Epidermal melanocyte (primary cell): ENCODE data around the gene ACSF3.
"Not testable (repeated sequence)": the region's sequence is repeated elsewhere in the genome, so short reads cannot be mapped to it uniquely, and the experiment has no call there.

Experiments
- DNase-seq: peaks from one replicate; pipeline ENCODE4 v3.0.0; 2011; ENCODE audit warnings: low spot score; ENCODE audit not compliant: insufficient read length

The ACSF3 gene

DNA sequence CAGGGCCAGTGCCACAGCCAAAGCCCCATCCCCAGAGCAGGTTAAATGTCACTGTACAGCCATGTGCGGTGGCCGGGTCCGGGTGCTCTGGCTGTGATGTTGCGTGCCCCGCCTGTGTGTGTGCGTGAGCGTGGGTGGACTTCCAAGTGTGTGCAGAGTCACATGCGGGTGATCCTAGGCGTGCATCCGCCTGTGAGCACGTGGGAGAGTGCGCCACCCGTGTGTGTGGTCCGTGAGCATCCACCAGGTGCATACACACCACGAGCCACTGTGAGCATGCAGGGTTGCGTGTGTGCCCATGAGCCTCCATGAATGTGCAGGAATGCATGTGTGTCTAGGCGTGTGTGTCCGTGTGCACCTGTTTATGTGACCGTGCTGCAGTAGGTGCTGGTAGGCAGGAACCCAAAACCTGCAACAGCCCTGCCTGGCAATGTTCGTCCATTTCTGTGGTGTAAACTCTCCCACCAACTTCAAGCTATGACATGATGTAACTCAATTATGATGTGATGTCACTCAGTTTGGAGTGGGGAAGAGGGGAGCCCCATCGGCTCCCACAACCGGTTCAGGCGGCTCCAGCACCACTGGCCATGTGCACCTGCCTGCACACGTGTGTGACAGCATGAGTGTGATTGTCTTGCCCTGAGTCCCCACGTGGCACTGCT is 37.6 kb upstream of the ACSF3 start:
- no peak for DNase-seq

DNA sequence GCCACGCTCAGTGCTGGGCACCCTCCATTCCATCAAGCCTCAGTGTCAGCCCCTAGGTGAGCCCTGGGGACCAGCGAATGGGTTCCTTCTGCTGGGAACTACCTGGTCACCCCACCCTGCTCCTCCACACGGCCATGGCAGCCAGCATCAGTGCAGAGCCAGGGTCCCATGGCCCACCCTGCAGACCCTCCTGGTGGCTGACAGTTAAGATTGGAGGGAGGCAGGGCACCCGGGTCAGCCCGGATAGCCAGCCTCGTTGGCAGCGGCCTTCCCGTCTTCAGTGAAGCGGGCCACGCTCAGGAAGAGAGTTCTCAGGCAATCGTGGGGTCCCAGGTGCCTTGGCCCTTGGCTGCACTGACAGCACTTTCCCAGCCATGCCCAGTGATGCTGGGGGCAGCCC is 37.1 kb upstream of the ACSF3 start:
- DNase-seq: no peak

DNA sequence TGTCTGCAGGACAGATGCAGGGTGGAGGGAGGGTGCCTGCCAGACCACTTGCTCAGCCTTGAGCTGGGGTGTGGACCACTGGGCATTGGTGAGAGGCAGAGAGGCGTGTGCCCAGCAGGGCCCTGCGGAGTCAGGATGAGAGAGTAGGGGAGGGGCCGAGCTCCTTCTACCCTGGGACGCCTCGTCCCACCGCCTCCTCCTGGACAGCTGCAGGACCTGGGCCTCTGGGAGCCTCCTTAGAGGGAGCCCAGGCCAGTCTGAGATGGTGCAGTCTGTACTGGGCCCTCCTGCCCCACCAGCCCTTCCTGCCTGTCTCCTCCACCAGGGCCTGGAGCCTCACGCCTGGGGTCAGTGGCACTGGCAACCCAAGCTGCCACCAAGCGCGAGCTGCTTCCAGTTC is 35.9 kb upstream of the ACSF3 start:
- DNase-seq: no peak

DNA sequence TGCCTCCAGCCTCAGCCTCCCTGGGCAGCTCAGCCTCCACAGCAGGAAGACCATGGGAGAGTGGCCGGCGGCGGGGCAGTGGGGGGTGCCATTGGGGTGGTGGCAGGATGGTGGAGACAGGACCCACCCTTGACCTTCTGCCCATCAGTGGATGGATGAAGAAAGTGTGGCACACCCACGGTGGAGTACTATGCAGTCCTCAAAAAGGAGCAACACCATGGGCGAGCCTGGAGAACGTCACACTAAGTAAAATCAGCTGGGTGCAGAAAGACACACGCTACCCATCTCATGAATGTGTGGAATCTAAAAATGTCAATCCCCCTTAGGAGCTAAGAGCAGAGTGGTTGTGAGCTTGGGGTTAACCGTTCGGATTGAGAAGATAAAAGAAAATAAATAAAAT is 34.8 kb upstream of the ACSF3 start:
- no peak for DNase-seq

DNA sequence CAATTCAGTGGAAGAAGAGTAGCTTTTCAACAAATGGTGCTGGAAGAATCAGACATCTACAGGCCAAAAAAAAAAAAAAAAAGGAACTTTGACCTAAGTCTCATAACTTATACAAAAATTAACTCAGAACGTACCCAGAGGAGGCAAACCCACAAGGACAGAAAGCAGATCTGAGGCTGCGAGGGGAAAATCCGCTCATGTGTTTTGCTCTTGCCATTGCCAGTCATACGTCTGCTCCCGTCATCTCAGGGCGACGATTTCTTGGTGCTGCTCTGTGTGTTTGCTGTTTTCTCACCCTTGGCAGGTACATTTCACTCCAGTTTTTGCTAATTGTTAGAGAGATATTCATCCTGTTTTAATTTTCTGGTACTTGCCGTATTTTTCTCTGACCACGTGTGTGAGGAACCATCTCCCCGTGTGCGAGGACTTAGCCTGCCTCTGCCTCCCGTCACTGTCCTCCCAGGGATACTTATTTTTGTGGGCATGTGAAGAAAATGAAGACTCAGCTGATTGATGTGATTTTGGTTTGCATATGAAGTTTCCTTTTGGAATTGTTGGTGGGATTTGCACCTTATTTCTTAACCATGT is 33.4 kb upstream of the ACSF3 start:
- DNase-seq: no peak

DNA sequence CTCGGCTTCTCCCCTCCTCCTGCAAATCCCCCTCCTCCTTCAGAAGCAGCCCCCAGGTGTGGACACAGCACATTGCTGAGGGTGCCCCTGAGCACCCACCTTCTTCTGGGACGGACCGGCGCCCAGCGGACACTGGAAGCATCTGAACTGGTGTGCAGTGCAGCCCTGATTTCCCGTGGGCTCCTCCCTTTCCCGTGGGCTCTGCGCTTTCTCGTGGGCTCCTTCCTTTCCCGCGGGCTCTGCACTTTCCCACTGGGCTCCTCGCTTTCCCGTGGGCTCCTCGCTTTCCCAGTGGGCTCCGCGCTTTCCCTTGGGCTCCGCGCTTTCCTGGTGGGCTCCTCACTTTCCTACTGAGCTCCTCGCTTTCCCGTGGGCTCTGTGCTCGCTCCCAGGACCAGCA is 32.6 kb upstream of the ACSF3 start:
- no peak for DNase-seq

DNA sequence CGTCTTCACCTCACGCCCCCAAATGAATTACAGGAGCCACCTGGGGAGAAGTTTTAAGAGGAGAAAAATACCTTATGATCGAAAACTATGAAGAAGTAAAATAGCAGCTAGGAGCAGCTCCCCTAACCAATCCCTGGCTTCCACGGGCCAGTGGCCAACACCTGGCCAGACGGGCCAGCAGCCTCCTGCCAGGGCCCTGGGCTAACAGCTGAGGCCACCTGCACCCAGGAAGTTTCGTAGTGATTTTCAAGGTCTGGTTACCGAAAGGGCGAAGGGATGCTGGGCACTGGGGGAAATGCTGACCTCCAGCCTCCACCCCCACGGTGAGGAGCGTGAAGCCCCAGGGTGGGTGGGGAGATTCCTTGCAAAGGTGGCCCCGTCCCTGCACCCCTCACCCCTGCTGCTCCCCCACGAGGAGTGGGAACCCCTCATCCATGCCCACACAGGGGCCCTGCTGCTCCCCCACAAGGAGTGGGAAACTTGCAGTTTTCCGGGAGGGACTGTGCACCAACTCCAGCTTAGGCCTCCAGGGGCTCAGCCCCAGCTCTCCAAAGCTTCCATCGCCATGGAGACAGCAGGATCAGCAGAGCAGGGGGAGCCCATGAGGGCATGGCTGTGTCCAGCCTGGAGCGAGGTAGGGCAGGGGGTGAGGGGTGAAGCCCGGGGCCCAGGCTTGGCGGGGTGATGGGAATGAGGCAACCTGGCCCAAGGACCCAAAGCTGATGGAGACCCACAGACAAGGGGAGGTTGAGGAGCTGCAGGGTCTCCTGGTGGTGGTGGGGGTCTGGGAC is 31.9 kb upstream of the ACSF3 start:
- no peak for DNase-seq

DNA sequence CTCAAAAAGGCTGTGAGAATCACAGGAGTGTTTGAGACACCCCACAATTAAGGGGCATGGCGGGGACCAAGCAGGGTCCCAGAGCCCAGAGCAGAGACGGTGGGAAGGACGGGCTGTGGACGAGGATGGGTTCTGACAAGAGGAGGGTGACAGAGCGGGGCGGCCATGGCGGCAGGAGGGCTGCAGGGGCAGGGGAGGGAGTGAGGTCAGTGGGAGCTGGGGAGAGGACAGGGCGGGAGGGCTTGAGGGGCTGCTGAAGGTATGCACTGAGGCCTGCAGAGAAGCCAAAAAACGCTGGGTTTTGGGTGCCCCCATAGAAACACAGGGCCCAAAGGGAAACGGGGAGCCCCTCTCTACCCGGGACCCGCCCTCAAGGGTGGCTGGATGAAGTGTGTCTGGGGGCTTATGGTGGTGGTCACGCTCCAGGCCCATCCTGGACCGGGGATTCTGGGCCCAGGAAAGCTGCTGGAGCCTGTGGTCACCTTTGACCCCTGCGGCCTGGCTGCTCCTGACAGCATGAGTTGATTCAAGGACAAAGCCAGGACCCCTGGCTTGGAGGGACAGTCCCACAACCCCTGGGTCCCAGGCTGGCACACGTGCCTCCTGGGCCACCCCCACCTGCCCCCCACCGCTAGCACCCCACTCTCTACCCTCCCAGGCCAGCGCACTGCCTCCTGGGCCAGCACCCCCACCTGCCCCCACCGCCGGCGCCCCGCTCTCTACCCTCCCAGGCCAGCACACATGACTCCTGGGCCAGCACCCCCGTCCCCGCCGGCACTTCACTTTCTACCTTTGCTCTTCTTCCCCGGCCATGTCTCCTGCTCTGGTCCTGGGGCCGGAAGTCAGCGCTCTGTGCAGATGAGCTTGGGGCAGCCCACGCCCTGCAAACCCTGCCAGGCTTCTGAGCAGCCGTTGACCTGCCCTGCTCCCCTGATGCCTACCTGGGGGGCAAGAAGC is 31.0 kb upstream of the ACSF3 start:
- DNase-seq: no peak

DNA sequence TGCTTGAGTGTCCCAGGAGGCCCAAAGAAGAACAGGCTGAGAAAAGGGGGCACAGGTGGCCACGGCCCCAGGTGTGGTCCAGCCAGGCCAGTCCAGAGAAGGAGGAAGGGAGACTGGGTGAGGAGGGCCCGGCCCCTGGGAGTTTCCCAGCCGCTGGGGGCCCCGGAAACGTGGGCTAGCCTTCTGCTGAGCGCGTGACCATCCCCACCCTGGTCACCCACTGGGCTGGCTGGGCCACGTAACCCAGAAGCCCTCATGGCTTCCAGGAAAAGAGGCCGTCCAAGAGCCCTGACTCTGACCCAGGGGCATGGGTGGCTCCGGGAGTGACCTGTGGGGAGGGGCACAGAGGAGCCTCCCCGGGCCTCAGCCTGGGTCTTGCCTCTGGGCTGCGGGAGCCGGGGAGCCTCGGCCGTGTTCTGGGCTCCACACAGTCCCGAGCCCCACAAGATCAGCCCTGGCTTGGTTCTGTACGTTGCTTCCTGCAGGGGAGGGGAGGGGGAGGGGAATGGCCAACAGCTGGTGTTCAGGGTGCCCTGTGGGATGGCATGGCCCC is 29.8 kb upstream of the ACSF3 start:
- DNase-seq: no peak

DNA sequence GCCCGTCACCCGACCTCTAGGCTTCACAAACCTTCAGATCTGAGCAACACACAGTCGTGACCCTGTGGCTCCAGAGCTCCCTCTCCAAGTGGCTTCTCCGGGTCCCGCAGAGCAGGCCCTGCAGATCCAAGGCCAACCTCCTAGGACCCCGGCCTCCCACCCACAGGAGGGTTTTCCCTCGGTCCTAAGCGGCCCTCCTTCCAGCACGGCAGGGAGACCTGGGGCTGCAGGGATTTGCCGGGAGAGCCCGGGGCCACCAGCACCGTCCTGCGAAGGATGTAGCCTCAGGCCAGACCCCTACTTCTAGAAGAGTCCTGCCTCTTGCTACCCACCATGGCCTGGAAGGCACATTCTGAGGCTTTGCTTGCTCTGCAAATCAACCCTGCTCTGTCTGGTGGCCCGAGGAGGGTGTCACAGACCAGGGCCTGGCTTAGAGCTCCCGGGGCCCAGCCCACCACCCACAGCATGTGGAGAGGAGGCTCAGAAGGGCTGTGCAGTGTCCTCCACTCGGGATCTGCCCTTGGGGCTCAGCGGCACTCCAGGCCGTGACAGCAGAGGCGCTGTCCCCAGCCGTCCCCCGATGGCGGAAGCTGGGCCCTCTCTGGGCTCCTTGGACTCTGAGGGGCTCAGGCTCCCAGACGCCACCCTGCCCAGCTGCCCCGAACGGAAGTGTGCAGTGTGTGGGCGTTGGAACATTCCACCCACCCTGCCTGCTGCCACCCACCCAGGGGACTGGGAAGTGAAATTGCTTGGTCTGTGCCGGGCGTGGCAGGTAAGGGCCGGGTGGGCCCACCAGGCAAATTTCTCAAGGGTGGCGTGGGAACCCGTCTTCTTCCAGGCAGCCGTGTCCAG is 28.8 kb upstream of the ACSF3 start:
- DNase-seq: no peak

DNA sequence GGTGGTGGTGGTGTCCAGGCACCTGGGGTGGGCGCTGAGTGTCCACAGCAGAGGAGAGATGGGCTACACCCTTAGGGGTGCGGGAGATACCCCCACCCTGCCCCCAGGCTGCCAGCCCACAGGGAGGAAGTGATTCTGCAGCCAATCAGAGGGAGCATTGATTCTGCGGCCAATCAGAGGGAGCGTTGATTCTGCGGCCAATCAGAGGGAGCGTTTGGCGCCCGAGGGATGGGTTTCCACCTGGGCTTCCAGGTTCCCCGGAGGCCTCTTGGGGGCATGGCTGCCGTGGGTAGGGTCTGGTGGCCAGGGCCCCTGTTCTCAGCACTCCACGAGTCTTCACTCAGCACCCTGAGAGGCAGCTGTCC is 28.2 kb upstream of the ACSF3 start:
- no peak for DNase-seq

DNA sequence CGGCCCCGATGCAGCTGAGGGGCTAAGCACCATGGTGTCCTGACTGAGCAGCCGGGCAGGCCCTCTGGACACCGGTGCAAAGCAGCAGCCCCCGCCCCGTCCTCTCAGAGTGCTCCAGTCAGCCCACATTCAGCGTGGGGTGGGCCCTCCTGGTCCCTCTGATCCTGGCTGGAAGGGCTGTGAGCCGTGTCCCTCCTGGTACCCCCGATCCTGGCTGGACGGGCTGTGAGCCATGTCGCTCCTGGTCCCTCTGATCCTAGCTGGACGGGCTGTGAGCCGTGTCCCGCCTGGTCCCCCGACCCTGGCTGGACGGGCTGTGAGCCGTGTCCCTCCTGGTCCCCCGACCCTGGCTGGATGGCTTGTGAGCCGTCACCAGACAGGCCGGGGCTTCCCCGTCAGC is 26.9 kb upstream of the ACSF3 start:
- no peak for DNase-seq

DNA sequence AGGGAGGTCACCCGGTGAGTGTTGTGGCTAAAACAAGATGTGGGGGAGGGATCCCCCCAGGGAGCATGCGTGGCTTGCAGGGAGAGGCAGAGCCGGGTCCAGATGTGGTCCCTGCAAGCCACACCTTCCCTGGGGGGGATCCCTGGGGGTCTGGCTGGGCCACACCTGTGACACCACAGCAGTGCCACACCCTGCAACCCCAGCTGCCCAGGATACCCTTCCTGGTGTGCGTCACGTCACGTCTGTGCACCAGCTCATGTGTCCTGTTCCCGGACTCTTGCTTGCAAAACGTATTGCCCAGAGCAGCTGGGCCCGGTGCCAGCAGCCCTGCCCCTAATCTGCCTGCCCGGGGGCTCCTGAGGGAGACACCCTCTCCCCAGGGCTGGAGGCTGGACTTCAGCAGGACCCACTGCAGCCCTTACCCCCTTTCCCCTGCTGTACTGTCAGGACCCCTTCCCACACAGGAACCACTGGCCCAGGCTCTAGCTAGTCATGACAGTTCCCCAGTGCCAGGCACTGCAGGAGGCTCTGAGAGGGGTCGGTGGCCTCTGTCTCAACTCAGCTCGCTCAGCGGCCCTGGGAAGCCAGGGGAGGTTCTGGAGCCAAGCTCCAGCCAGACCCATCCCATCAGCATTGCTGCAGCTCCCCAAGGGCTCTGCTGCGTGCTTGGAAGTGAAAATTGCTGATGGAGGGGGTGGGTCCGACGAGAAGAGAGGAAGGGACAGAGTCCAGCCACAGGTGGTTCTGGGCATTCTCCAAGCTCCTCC is 25.8 kb upstream of the ACSF3 start:
- DNase-seq: no peak

DNA sequence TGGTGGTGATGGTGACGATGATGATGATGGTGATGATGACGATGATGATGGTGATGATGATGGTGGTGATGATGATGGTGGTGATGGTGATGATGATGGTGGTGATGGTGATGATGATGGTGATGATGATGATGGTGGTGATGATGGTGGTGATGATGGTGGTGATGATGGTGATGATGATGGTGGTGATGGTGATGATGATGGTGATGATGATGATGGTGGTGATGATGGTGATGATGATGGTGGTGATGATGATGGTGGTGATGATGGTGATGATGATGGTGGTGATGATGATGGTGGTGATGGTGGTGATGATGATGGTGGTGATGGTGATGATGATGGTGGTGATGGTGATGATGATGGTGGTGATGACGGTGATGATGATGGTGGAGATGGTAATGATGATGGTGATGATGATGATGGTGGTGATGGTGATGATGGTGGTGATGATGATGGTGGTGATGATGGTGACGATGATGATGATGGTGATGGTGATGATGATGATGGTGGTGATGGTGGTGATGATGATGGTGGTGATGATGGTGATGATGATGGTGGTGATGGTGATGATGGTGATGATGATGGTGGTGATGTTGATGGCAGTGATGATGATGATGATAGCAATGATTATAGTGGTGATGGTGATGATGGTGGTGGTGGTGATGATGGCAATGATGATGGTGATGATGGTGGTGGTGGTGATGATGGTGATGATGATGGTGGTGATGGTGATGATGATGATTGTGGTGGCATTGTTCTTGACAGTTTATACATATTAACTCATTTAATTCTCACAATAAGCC is 24.6 kb upstream of the ACSF3 start:
- not testable (repeated sequence) for DNase-seq

DNA sequence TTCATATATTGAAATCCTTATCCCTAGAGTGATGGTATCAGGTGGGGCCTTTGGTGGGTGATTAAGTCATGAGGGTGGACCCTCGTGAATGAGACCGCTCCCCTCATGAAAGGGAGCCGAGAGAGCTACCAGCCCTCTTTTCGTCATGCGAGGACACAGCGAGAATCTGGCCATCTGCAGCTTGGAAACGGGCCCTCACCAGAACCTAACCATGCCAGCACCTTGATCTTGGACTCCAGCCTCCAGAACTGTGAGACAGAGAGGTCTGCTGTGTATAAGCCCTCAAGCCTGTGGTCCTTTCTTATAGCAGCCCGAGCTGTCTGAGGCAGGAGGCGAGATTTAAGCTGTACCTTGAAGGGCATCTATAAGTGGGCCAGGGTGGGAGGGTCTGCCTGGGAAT is 23.7 kb upstream of the ACSF3 start:
- no peak for DNase-seq

DNA sequence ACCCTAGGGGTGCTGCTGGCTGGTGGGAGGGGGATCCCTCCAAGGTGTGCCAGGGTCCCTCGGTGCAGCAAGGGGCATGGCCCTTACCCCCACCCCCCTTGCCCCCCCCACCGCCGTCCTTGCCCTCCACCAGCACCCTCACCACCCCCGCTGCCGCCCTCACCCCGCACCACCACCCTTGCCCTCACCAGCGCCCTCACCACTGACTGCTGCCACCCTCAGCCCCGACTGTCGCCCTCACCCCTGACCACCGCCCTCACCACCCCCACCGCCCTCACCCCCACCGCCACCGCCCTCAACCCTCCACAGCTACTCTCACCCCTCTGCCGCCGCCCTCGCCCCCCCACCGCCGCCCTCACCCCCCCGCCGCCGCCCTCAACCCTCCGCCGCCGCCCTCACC is 23.1 kb upstream of the ACSF3 start:
- DNase-seq: no peak

DNA sequence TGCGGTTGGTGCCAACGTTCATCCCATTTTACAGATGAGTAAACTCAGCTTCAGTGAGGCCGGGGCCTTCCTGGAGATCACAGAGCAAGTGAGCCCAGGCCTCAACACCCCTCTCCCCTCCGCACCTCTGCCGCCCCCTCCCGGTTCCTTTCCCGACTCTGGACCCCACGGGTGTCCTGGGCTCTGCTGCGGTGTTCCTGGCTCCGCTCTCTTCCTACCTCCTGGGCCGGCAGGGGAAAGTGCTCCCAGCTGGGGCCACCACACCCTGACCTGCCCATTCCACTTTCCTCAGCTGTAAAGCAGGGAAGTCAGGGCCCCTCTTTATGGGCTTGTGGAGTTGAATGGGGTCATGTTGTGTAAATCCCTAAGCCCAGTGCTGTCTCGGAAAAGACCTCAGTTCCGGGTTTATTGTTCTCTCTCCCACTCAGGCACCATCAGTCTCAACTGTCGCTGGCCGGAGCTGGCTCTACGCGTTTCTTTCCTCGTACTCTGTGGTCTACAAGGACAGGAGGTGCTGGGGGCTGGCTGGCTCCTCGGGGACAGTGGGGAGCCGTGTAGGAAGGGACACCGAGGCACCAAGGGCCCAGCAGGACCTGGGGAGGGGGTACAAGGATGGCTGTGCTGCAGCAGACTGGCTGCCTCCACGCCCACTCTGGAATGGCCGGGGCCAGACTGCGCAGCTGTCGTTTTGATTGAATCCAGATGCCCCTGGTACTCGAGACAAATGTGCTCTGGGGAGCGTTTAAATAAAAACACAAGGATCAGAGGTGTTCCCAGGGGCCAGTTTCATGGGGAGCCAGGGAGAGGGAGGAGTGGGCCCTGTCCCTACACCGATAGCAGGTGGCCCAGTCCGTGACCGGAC is 21.7 kb upstream of the ACSF3 start:
- DNase-seq: no peak

DNA sequence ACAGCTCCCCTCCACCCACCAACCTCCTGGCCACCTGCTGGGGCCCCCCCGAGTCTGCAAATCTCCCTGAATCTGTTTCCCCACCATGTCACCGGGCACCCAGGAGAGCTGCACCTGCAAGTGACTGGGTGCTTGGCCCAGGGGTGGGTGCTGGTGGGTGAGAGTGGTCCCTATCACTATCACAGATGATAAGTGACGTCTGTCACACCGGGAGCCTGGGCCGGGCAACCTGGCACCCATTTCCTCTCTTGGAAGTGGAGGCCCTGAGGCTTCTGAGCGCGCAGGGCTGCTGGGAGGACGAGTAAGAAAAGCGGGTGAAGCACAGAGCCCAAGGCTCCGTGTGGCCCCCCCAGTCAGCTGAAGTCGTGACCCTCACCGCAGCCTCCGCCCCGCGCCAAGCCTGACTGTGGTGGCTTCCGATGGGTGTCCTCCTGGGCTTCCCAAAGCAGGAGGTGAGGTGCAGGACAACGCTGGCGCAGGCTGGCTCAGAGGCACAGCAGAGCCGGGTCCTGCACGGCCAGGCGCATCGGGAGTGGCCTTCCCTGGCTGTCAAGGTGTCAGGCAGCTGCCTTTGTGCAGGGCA is 21.0 kb upstream of the ACSF3 start:
- DNase-seq: no peak
